ENCODE measurements around the gene HTT-AS. TPM values are rescaled to one million over a fixed set of nuclear protein-coding genes. Genes with fewer than 3 reads are reported as not detected.

The HTT-AS gene
- total RNA-seq, 1 donor from 2014 or later: not detected

- no peak for DNase-seq (ENCODE audit: low read depth, low spot score)
Measured at GRCh38 chr4:3030566-3031356, 43.6 kb downstream of the HTT-AS start.

GRCh38 chr4:3029464-3029863 is 44.9 kb downstream of the HTT-AS start:
- no peak for DNase-seq (ENCODE audit: low read depth, low spot score)

- DNase-seq (ENCODE audit: low read depth, low spot score): no peak
Measured at GRCh38 chr4:3026540-3026939, 47.8 kb downstream of the HTT-AS start.

- no peak for DNase-seq (ENCODE audit: low read depth, low spot score)
Measured at GRCh38 chr4:3025881-3026280, 48.5 kb downstream of the HTT-AS start.

GRCh38 chr4:3022651-3023050 is 51.7 kb downstream of the HTT-AS start:
- no peak for DNase-seq (ENCODE audit: low read depth, low spot score)

- DNase-seq (ENCODE audit: low read depth, low spot score): no peak
Measured at GRCh38 chr4:3022112-3022511, 52.2 kb downstream of the HTT-AS start.

- no peak for DNase-seq (ENCODE audit: low read depth, low spot score)
Measured at GRCh38 chr4:3021627-3022026, 52.7 kb downstream of the HTT-AS start.

- DNase-seq (ENCODE audit: low read depth, low spot score): no peak
Measured at GRCh38 chr4:3021127-3021526, 53.2 kb downstream of the HTT-AS start.

GRCh38 chr4:3019145-3019846 is 55.0 kb downstream of the HTT-AS start:
- DNase-seq (ENCODE audit: low read depth, low spot score): no peak

GRCh38 chr4:3017504-3017903 is 56.8 kb downstream of the HTT-AS start:
- no peak for DNase-seq (ENCODE audit: low read depth, low spot score)

- no peak for DNase-seq (ENCODE audit: low read depth, low spot score)
Measured at GRCh38 chr4:3016961-3017360, 57.4 kb downstream of the HTT-AS start.

GRCh38 chr4:3013839-3014350 is 60.4 kb downstream of the HTT-AS start:
- no peak for DNase-seq (ENCODE audit: low read depth, low spot score)

Other genes starting within 250 kb of the HTT-AS start
- gene ADD1, start 230.7 kb downstream of the HTT-AS start, total RNA-seq: 161 and 205 TPM in 2 replicates
- 33.7 and 43.6 TPM in 2 replicates for gene NOP14, start 111.1 kb downstream of the HTT-AS start, total RNA-seq
- gene GRK4, start 111.0 kb downstream of the HTT-AS start, total RNA-seq: 4.6 and 5.7 TPM in 2 replicates
- 21.8 and 51.8 TPM in 2 replicates for gene HTT, start 143 bp upstream of the HTT-AS start, total RNA-seq
- 0.07 and 0.42 TPM in 2 replicates for gene MSANTD1, start 174.6 kb upstream of the HTT-AS start, total RNA-seq
- gene RGS12, start 218.5 kb upstream of the HTT-AS start, total RNA-seq: 45.5 and 47.8 TPM in 2 replicates

Measured in pulmonary artery endothelial cell (primary cell).